CD4-positive, alpha-beta T cell (primary cell): ENCODE measurements around the gene FAT1. TPM values are rescaled to one million over a fixed set of nuclear protein-coding genes. Genes with fewer than 3 reads are reported as not detected.

ENCODE experiments used
- ATAC-seq: fragments of 200-7000 bp; cut with Tn5 transposase; one replicate; pipeline ENCODE4 v1.10.0; 2022; ENCODE audit warnings: mild to moderate bottlenecking; ENCODE audit not compliant: poor library complexity
- CTCF ChIA-PET: fragments of 350-600 bp; sonication (Branson Sonifier 250); formaldehyde crosslinking; loops from one replicate; lab custom pipeline; 2021; ENCODE audit warnings: antibody characterized with exemption, inconsistent platforms; lab: Charles Lee
- POLR2A ChIA-PET: fragments of 350-600 bp; sonication (Branson Sonifier 250); formaldehyde crosslinking; loops from one replicate; lab custom pipeline; 2021; ENCODE audit warnings: antibody characterized with exemption, inconsistent platforms; lab: Charles Lee
- DNase-seq, 14 experiments: peaks; one replicate each; pipeline ENCODE4 v3.0.0-alpha.2; 2013 to 2020; ENCODE audit warnings: mixed read lengths in 2 of 14
- H3K27ac ChIP-seq, 2 donors: one replicate each; pipeline versions ENCODE4 v1.5.1 to v1.7.0; 2013; ENCODE audit warnings: low read length in 2 of 2, low read depth in 1 of 2, mild to moderate bottlenecking in 1 of 2
- H3K27me3 ChIP-seq, 2 experiments: 1 replicate in 1 of 2; 2 replicates in 1 of 2; pipeline versions ENCODE4 v1.6.1 to v1.7.0; 2013; ENCODE audit warnings: low read length in 2 of 2, control low read depth in 1 of 2, mild to moderate bottlenecking in 1 of 2, moderate library complexity in 1 of 2; ENCODE audit not compliant: insufficient read depth in 2 of 2, control insufficient read depth in 1 of 2
- H3K36me3 ChIP-seq: one replicate; pipeline ENCODE4 v1.6.1; 2013; ENCODE audit warnings: low read length, control low read depth; ENCODE audit not compliant: insufficient read depth
- H3K4me1 ChIP-seq: one replicate; pipeline ENCODE4 v1.6.1; 2013; ENCODE audit warnings: low read length, control low read depth; ENCODE audit not compliant: insufficient read depth
- H3K4me3 ChIP-seq: one replicate; pipeline ENCODE4 v1.5.1; 2013; ENCODE audit warnings: mild to moderate bottlenecking, low read length, moderate library complexity
- H3K9me3 ChIP-seq, 2 experiments: 1 replicate in 1 of 2; 2 replicates in 1 of 2; pipeline versions ENCODE4 v1.6.1 to v1.7.0; 2013; ENCODE audit warnings: low read length in 2 of 2, mild to moderate bottlenecking in 2 of 2, control low read depth in 1 of 2, moderate library complexity in 1 of 2; ENCODE audit not compliant: control insufficient read depth in 1 of 2, insufficient read depth in 1 of 2
- H3K27ac Mint-ChIP-seq: one replicate; pipeline ENCODE4 v1.8.0; 2020; ENCODE audit warnings: mixed read lengths
- H3K27me3 Mint-ChIP-seq: one replicate; pipeline ENCODE4 v1.8.0; 2021; ENCODE audit warnings: mixed read lengths
- H3K36me3 Mint-ChIP-seq: one replicate; pipeline ENCODE4 v1.8.0; 2021; ENCODE audit warnings: low read depth, mixed read lengths
- H3K4me1 Mint-ChIP-seq: one replicate; pipeline ENCODE4 v1.8.0; 2021; ENCODE audit warnings: low read depth, mixed read lengths
- H3K4me3 Mint-ChIP-seq: one replicate; pipeline ENCODE4 v1.8.0; 2020; ENCODE audit warnings: mild to moderate bottlenecking, mixed read lengths
- H3K9me3 Mint-ChIP-seq: one replicate; pipeline ENCODE4 v1.8.0; 2020; ENCODE audit warnings: mixed read lengths
- CTCF ChIP-seq: fragments of 200-600 bp; IDR thresholded peaks from one replicate; pipeline ENCODE4 v1.8.0; 2022; ENCODE audit warnings: antibody characterized with exemption, mild to moderate bottlenecking
- intact Hi-C, 2 experiments: fragments of 100-400 bp; cut with DNase I in 1 of 2; cut with micrococcal nuclease in 1 of 2; formaldehyde crosslinking; loops; one replicate each; pipeline versions ENCODE4 v1.15.1 to v1.9.0; 2023 to 2025; cut with DNase I, micrococcal nuclease
- total RNA-seq, 174 experiments: library from RNA in 2 of 174; stranded (reverse) in 2 of 174; gene quantifications; one replicate each; pipeline ENCODE4 v1.2.3 and lab custom pipeline; 2021 to 2026

Gene FAT1
- total RNA-seq, 2 experiments from 2014 or later, result 0.03 TPM; not detected in 1

- H3K4me3 Mint-ChIP-seq, result no peak overlapping the region
- H3K27me3 ChIP-seq, result no peaks in the 10 kb centered on the region
- H3K27me3 Mint-ChIP-seq, result no peaks in the 10 kb centered on the region
- no peaks in the 10 kb centered on the region for H3K36me3 ChIP-seq
- ChIA-PET POLR2A (no interaction called here), CTCF (no interaction called here)
- ATAC-seq (no peak), DNase-seq (no peak)
- H3K4me1 Mint-ChIP-seq, result no peaks in the 10 kb centered on the region
- intact Hi-C loops, result no loop called here
- H3K4me1 ChIP-seq, result no peaks in the 10 kb centered on the region
- H3K36me3 Mint-ChIP-seq, result no peaks in the 10 kb centered on the region
- no peak for TF ChIP-seq CTCF
- no peak overlapping the region for H3K27ac Mint-ChIP-seq
- H3K4me3 ChIP-seq, result no peak overlapping the region
- H3K9me3 Mint-ChIP-seq, result peaks cover 9% of the 10 kb centered on the region
- no peak overlapping the region for H3K27ac ChIP-seq
- peaks cover 0 to 15% of the 10 kb centered on the region in 2 experiments for H3K9me3 ChIP-seq
These were observed 36.9 kb upstream of the FAT1 start for GRCh38 chr4:186760576-186760975.

GRCh38 chr4:186759990-186760389, 36.3 kb upstream of the FAT1 start:
- TF ChIP-seq CTCF, result no peak
- CTCF ChIA-PET, result no interaction called here
- H3K27me3 ChIP-seq, result no peaks in the 10 kb centered on the region
- peaks cover 0 to 15% of the 10 kb centered on the region in 2 experiments for H3K9me3 ChIP-seq
- ATAC-seq (no peak), DNase-seq (no peak)
- H3K9me3 Mint-ChIP-seq, result peaks cover 7% of the 10 kb centered on the region
- H3K36me3 ChIP-seq, result no peaks in the 10 kb centered on the region
- POLR2A ChIA-PET, result no interaction called here
- H3K27ac ChIP-seq, result no peak overlapping the region
- no peaks in the 10 kb centered on the region for H3K27me3 Mint-ChIP-seq
- no peaks in the 10 kb centered on the region for H3K36me3 Mint-ChIP-seq
- no peak overlapping the region for H3K27ac Mint-ChIP-seq
- no peaks in the 10 kb centered on the region for H3K4me1 ChIP-seq
- no peaks in the 10 kb centered on the region for H3K4me1 Mint-ChIP-seq
- no peak overlapping the region for H3K4me3 ChIP-seq
- H3K4me3 Mint-ChIP-seq, result no peak overlapping the region
- intact Hi-C loops, result no loop called here

GRCh38 chr4:186758929-186759682, 35.5 kb upstream of the FAT1 start:
- no peaks in the 10 kb centered on the region for H3K4me1 ChIP-seq
- ChIA-PET CTCF (no interaction called here), POLR2A (no interaction called here)
- no peak overlapping the region for H3K27ac ChIP-seq
- peaks cover 0 to 15% of the 10 kb centered on the region in 2 experiments for H3K9me3 ChIP-seq
- Mint-ChIP-seq H3K27ac (no peak overlapping the region), H3K4me1 (no peaks in the 10 kb centered on the region), H3K9me3 (peaks cover 5% of the 10 kb centered on the region), H3K27me3 (no peaks in the 10 kb centered on the region), H3K36me3 (no peaks in the 10 kb centered on the region), H3K4me3 (no peak overlapping the region)
- no peak overlapping the region for H3K4me3 ChIP-seq
- ATAC-seq, result no peak
- no peak for TF ChIP-seq CTCF
- intact Hi-C loops, result no loop called here
- no peaks in the 10 kb centered on the region for H3K36me3 ChIP-seq
- H3K27me3 ChIP-seq, result no peaks in the 10 kb centered on the region
- DNase-seq, result no peak
